Measurements from ENCODE around the gene TSR1.

TSR1 gene

DNA sequence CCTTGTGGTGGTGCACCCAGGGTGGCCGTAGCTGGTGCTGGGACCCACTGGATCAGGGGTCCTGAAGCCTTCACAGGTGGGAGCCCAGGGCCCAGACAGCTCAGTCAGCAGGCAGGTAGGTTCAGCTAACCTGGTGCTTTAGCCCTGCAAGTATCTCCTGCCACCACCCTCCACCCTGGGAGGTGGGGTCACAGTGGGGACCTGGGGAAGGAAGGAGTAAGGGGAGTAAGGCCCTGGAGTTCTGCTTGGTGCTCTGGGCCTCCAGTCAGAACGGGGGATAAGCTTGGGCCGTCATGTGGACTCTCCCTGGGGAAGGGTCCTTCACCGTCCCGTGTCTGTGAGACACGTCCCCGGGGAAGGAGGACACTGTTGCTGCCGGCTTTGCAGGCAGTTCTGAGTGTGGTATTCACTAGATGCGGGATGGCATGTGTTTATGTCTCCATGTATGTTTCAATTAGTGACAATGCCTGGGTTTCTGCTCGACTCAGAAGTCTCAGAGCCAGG, 21.7 kb upstream of the TSR1 start:
- DNase-seq (ENCODE audit: low read depth), result no peak
- H3K4me3 ChIP-seq (ENCODE audit: low read depth, low read length), result no peak overlapping the region
- TF ChIP-seq, protein P1, sequence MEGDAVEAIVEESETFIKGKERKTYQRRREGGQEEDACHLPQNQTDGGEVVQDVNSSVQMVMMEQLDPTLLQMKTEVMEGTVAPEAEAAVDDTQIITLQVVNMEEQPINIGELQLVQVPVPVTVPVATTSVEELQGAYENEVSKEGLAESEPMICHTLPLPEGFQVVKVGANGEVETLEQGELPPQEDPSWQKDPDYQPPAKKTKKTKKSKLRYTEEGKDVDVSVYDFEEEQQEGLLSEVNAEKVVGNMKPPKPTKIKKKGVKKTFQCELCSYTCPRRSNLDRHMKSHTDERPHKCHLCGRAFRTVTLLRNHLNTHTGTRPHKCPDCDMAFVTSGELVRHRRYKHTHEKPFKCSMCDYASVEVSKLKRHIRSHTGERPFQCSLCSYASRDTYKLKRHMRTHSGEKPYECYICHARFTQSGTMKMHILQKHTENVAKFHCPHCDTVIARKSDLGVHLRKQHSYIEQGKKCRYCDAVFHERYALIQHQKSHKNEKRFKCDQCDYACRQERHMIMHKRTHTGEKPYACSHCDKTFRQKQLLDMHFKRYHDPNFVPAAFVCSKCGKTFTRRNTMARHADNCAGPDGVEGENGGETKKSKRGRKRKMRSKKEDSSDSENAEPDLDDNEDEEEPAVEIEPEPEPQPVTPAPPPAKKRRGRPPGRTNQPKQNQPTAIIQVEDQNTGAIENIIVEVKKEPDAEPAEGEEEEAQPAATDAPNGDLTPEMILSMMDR (IDR thresholded peaks at IDR 0.05; ENCODE audit: low read depth, low read length, missing control alignments), result no peak

DNA sequence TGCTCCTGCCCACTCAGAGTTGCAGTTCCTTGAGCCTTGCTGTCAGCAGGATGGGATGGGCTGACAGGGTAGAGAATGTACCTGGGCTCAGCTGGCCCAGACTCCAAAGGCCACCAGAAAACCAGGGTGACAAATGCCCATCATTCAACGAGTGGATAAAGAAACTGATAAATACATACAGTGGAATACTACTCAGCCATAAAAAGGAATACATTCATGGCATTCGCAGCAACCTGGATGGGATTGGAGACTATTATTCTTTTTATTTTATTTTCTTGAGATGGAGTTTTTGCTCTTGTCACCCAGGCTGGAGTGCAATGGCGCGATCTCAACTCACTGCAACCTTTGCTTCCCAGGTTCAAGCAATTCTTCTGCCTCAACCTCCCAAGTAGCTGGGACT, 21.0 kb upstream of the TSR1 start:
- no peak overlapping the region for H3K4me3 ChIP-seq (ENCODE audit: low read depth, low read length)
- DNase-seq (ENCODE audit: low read depth), result no peak
- TF ChIP-seq, protein P1 (IDR thresholded peaks at IDR 0.05; ENCODE audit: low read depth, low read length, missing control alignments), result no peak

DNA sequence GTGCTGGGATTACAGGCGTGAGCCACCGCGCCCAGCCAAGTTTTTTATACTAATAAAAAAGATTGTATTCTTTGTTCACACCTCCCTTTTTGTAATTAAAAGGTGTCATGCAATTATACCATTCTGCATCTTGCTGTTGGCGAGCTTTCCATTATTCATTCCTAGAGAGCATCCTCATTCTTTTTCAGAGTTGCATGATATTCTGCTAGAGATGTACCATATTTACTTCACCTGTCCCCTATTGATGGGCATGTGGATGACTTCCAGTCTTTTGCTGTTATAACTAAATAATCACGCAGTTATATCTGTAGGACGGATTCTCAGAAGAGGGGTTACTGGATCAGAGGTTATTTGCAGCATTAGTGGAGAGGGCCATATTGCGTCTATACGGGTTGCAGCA, 18.1 kb upstream of the TSR1 start:
- H3K4me3 ChIP-seq (ENCODE audit: low read depth, low read length), result no peak overlapping the region
- no peak for DNase-seq (ENCODE audit: low read depth)
- TF ChIP-seq, protein P1 (IDR thresholded peaks at IDR 0.05; ENCODE audit: low read depth, low read length, missing control alignments), result no peak

DNA sequence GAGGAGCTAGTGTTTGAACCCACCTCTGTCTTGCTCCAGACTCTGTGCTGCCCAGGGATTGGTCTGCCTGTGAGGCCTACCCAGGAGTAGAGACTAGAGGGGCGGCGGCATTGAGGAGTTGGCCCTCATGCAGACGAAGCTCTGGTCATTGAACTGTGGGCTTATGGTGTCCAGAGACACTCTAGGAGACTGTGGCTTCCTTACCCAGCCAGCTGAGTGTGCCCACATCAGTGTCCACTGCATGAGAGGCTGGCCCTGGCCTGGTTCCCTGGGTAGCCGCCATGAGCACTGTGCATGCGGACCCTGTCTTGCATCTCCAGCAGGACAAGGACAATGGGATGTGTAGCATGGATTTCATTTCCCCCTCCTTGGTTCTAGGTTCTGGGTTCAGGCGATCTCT, 15.0 kb upstream of the TSR1 start:
- TF ChIP-seq, protein P1 (IDR thresholded peaks at IDR 0.05; ENCODE audit: low read depth, low read length, missing control alignments), result no peak
- DNase-seq (ENCODE audit: low read depth), result no peak
- H3K4me3 ChIP-seq (ENCODE audit: low read depth, low read length), result no peak overlapping the region

DNA sequence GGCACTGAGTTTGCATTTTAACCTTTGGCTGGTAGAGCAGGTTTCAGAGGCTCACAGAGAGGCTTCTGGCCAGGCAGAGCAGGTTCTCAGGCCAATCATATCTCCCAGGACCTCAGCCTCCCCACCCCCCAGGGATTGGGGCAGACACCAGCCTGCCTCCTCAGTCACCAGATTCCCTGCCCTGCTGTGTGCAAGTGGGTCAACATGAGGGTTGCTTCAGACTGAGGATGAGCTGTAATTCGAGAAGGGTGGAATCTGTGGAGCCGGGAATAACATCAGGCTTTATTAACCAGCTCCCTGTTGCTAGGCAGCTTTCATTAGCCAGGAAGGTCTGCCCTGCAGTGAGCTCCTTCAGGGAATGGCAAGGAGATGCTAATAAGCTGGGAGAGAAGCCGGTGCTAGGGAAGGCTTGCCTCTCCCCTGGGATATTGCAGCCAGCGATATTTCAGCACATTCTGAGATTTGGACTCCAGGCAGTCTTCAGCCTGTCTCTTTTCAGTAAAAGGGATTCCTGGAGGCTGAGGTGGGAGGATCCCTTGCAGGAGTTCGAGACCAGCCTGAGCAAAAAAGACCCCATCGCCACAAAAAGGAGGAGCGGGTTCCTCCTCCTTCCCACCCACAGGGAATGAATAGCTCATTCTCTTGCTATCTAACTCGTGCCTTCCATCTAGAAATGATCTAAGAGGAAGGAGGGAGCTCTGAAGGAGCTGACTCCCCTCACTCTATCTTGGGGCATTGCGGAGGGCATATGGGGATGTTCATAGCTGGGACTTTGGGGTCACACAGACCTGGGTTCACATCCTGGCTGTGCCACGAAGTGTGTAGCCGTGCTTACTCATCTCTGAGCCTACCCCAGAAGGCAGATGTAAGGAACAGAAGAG, 11.8 kb upstream of the TSR1 start:
- H3K4me3 ChIP-seq (ENCODE audit: low read depth, low read length), result no peak overlapping the region
- DNase-seq (ENCODE audit: low read depth), result no peak
- TF ChIP-seq, protein P1 (IDR thresholded peaks at IDR 0.05; ENCODE audit: low read depth, low read length, missing control alignments), result no peak

DNA sequence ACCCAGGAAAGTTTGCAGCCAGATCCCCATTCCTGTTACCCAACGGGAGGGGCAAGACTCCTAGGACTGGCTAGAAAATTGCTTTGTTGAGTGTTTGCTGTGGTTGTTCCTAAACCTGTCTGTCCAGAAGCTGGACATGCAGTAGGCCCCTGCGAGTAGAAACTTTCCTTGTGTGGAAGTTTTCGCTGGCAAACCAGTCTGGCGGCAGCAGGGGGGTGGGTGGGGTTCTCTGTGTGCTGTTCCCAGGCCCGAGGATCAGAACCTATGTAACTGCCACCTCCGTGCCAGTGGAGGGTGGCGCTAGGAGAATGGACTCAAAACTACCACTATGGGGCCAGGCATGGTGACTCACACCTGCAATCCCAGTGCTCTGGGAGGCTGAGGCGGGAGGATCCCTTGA, 10.2 kb upstream of the TSR1 start:
- H3K4me3 ChIP-seq (ENCODE audit: low read depth, low read length), result no peak overlapping the region
- DNase-seq (ENCODE audit: low read depth), result no peak
- TF ChIP-seq, protein P1 (IDR thresholded peaks at IDR 0.05; ENCODE audit: low read depth, low read length, missing control alignments), result no peak

DNA sequence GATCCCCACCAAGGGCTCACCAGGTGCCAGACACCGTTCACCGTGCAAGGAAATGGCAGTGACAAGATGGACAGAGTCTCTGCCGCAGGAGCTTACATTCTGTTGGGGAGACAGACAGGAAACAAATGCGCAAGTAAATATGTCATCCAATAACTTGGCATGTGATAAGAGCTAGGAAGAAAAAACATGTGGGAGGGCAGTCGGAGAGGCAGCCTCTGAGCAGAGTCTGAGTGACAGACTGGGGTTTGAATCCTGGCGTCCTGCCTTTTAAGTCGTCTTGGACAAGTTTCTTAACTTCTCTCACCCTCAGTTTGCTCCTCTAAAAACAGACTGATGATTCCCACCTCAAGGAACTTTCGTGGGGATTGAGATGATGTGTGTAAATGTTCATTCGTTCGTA, 8.3 kb upstream of the TSR1 start:
- TF ChIP-seq, protein P1 (IDR thresholded peaks at IDR 0.05; ENCODE audit: low read depth, low read length, missing control alignments), result no peak
- DNase-seq (ENCODE audit: low read depth), result no peak
- no peak overlapping the region for H3K4me3 ChIP-seq (ENCODE audit: low read depth, low read length)

Measured in GM12864 (cell line).